HAP-1 (cell line): Measurements from ENCODE around the gene NEK11.
A peak's percentile ranks its signal among the peaks of the same experiment; 100 is the strongest.
"Not testable (repeated sequence)": the region's sequence is repeated elsewhere in the genome, so short reads cannot be mapped to it uniquely, and the experiment has no call there.

ENCODE experiments used
- DNase-seq, 2 experiments: peaks; one replicate each; pipeline ENCODE4 v3.0.0-alpha.2; 2016 to 2020; ENCODE audit warnings: low spot score in 2 of 2
- H3K27me3 ChIP-seq: fragments of 250-450 bp; sonication (Bioruptor Pico); 2 replicates; pipeline ENCODE4 v1.5.1; 2020; ENCODE audit warnings: low read depth, mild to moderate bottlenecking, moderate library complexity
- H3K36me3 ChIP-seq: fragments of 250-450 bp; sonication (Bioruptor Pico); replicated peaks from 2 replicates; pipeline ENCODE4 v1.5.1; 2020; ENCODE audit warnings: mild to moderate bottlenecking
- H3K4me1 ChIP-seq: fragments of 250-450 bp; sonication (Bioruptor Pico); 2 replicates; pipeline ENCODE4 v1.5.1; 2020; ENCODE audit warnings: mild to moderate bottlenecking
- H3K4me3 ChIP-seq: fragments of 250-450 bp; sonication (Bioruptor Pico); 2 replicates; pipeline ENCODE4 v1.5.1; 2020; ENCODE audit warnings: mild to moderate bottlenecking, moderate library complexity
- H3K9me3 ChIP-seq: fragments of 250-450 bp; sonication (Bioruptor Pico); 2 replicates; pipeline ENCODE4 v1.5.1; 2020; ENCODE audit warnings: mild to moderate bottlenecking, moderate library complexity
- in situ Hi-C: fragments of 300-500 bp; cut with MboI; formaldehyde crosslinking; loops from 3 replicates; pipeline ENCODE4 v1.14.3; 2020; ENCODE audit warnings: low sequenced_read_pairs, inconsistent platforms, mixed read lengths

NEK11 gene

DNA sequence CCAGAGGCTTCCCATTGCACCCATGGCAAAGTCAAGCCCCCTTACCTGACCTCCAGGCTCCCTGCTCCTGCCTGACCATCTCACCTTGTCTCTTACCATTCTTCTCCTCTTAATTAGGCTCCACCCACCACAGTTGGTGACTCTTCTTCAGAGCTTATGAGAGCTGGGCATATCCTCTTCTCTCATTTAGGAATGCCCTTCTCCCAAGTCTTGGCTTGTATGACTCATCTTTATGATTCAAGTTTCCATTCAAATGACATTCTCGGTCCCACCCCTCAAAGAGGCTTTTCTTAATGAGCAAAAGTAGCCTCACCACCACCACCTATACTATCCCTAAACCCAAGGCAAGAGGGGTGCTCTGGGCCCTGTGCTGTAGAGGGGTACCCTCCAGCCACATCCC is 299.6 kb downstream of the NEK11 start:
- in situ Hi-C loops = no loop called here

GRCh38 chr3:131328721-131329120 is 302.0 kb downstream of the NEK11 start:
- Histone ChIP-seq H3K27me3 (no peaks in the 10 kb centered on the region), H3K4me1 (no peaks in the 10 kb centered on the region), H3K9me3 (no peaks in the 10 kb centered on the region), H3K36me3 (no peaks in the 10 kb centered on the region), H3K4me3 (no peak overlapping the region)
- in situ Hi-C loops = no loop called here
- DNase-seq = no peak

More for the DNA sequence above, 299.6 kb downstream of the NEK11 start:
- Histone ChIP-seq H3K36me3 (no peaks in the 10 kb centered on the region), H3K4me1 (no peaks in the 10 kb centered on the region), H3K27me3 (no peaks in the 10 kb centered on the region), H3K4me3 (no peak overlapping the region), H3K9me3 (no peaks in the 10 kb centered on the region)
- no peak for DNase-seq

GRCh38 chr3:131329774-131330173 is 303.1 kb downstream of the NEK11 start:
- Histone ChIP-seq H3K4me1 (no peaks in the 10 kb centered on the region), H3K36me3 (no peaks in the 10 kb centered on the region), H3K9me3 (no peaks in the 10 kb centered on the region), H3K27me3 (no peaks in the 10 kb centered on the region), H3K4me3 (no peak overlapping the region)
- in situ Hi-C loops = no loop called here
- DNase-seq = no peak

- H3K4me1 ChIP-seq, H3K27me3 ChIP-seq, H3K4me3 ChIP-seq, H3K9me3 ChIP-seq, H3K36me3 ChIP-seq, in situ Hi-C loops: not testable (repeated sequence)
- peak in 1 of 2 experiments; percentile 22 for DNase-seq
Measured at GRCh38 chr3:131331456-131332085, 304.9 kb downstream of the NEK11 start.

- H3K4me3 ChIP-seq = no peak overlapping the region
- 0 out of 2 replicates have a peak, but pooled peaks cover under 1% of the 10 kb centered on the region for H3K9me3 ChIP-seq
- in situ Hi-C loops = no loop called here
- no peaks in the 10 kb centered on the region for H3K36me3 ChIP-seq
- no peaks in the 10 kb centered on the region for H3K4me1 ChIP-seq
- H3K27me3 ChIP-seq = peaks cover 13% of the 10 kb centered on the region
- DNase-seq = no peak
Measured at GRCh38 chr3:131338948-131339640, 312.4 kb downstream of the NEK11 start.

GRCh38 chr3:131341761-131342160 is 315.1 kb downstream of the NEK11 start:
- no peak overlapping the region for H3K4me3 ChIP-seq
- no peaks in the 10 kb centered on the region for H3K36me3 ChIP-seq
- H3K4me1 ChIP-seq = no peaks in the 10 kb centered on the region
- H3K27me3 ChIP-seq = peaks cover 13% of the 10 kb centered on the region
- H3K9me3 ChIP-seq = 0 out of 2 replicates have a peak, but pooled peaks cover 3% of the 10 kb centered on the region
- no peak for DNase-seq
- in situ Hi-C loops = no loop called here

GRCh38 chr3:131348911-131349310 is 322.2 kb downstream of the NEK11 start:
- Histone ChIP-seq H3K27me3 (no peaks in the 10 kb centered on the region), H3K9me3 (0 out of 2 replicates have a peak, but pooled peaks cover 3% of the 10 kb centered on the region), H3K36me3 (no peaks in the 10 kb centered on the region), H3K4me3 (no peak overlapping the region), H3K4me1 (no peaks in the 10 kb centered on the region)
- in situ Hi-C loops = no loop called here
- no peak for DNase-seq

DNA sequence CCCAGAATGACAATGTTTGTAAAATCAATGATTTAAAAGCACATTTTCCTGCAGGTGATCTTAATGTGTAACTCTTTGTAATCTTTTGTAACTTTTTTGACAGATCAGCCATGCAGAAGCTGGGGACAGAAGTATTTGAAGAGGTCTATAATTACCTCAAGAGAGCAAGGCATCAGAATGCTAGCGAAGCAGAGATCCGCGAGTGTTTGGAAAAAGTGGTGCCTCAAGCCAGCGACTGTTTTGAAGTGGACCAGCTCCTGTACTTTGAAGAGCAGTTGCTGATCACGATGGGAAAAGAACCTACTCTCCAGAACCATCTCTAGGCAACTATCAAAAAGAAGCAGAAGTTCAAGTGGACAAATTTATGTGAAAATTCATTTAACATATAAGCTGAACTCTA is 322.8 kb downstream of the NEK11 start:
- no peaks in the 10 kb centered on the region for H3K27me3 ChIP-seq
- H3K36me3 ChIP-seq = no peaks in the 10 kb centered on the region
- H3K4me3 ChIP-seq = no peak overlapping the region
- in situ Hi-C loops = no loop called here
- H3K9me3 ChIP-seq = no peaks in the 10 kb centered on the region
- no peak for DNase-seq
- H3K4me1 ChIP-seq = no peaks in the 10 kb centered on the region

DNA sequence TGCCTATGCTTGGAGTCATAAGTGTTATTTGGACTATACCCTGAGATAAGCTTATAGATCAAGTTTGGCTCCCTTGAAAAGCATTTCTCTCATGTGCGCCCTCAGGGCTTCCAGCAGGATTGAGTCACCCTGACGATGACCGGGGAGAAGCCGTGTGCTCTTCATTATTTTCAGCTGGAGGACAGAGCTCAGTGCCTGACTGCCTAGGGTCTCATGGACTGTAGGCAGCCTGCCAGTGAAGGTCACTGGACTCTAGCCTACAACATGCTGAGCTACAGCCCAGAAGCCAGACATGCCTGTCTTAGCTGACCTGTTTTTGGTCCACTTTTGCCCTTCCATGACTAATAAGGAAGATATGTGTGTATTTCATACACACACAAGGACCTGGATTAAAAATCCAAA is 323.3 kb downstream of the NEK11 start:
- Histone ChIP-seq H3K4me3 (no peak overlapping the region), H3K36me3 (no peaks in the 10 kb centered on the region), H3K27me3 (no peaks in the 10 kb centered on the region), H3K9me3 (no peaks in the 10 kb centered on the region), H3K4me1 (no peaks in the 10 kb centered on the region)
- in situ Hi-C loops = no loop called here
- DNase-seq = no peak

DNA sequence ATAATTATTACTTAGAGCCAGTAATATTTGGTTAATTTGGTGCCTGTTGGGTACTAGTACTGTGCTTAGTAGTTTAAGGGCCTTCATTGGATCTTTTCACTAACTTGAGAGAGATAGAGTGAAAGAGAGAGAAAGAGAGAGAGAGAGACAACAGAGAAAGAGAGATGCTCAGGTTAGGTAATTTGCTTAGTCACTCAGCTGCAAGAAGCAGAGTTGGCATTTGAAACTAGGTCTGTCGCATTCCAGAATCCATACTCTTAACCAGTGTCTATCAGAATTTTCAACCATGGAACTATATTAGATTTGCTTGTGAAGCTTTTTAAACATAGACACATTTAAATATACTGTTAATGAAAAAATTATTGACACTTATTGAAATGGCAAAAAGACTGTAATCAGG is 323.8 kb downstream of the NEK11 start:
- Histone ChIP-seq H3K4me1 (no peaks in the 10 kb centered on the region), H3K36me3 (no peaks in the 10 kb centered on the region), H3K9me3 (no peaks in the 10 kb centered on the region), H3K27me3 (no peaks in the 10 kb centered on the region), H3K4me3 (no peak overlapping the region)
- in situ Hi-C loops = no loop called here
- DNase-seq = no peak

DNA sequence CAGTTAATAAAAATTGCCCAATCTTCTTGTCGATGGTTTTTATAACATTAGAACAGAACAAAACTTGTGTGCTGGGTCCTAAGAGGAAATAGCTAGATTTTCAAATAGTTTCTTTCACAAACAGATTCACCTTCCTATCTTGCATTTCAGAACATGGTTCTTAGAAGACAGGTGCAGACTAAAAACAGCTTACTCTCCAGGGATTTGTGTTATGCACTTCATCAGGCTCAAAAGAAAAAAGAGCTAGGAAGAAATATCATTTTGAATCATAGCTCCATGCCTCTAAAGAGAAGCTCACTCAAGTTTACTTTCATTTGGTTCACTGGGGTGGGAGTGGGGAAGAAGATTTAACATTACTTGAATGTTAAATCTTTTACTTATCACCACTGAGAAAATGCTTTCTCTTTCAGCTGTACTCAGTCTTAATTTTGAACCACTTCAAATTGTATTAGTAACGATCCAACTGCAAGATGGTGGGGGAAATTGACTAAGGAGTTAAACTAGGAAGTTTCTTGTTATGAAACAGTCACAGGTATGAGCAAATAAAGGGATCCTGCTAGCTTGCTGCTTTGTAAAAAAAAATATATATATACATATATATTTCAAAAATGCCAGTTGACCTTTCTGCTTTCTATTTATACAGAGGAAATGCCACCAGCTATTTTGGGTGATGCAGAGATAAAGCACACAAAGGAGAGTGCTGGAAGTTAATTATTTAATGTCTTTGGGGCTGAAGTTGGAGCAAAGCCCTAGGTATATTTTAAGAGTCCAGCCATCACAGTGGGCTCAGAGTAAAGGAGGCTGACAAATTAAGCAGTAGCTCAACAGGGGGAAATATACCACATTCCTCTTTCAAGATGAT is 326.6 kb downstream of the NEK11 start:
- Histone ChIP-seq H3K27me3 (no peaks in the 10 kb centered on the region), H3K4me3 (no peak overlapping the region), H3K36me3 (no peaks in the 10 kb centered on the region), H3K4me1 (no peaks in the 10 kb centered on the region), H3K9me3 (no peaks in the 10 kb centered on the region)
- DNase-seq = no peak
- in situ Hi-C loops = no loop called here

GRCh38 chr3:131353986-131354385 is 327.3 kb downstream of the NEK11 start:
- DNase-seq = no peak
- no peaks in the 10 kb centered on the region for H3K9me3 ChIP-seq
- H3K27me3 ChIP-seq = no peaks in the 10 kb centered on the region
- H3K36me3 ChIP-seq = no peaks in the 10 kb centered on the region
- in situ Hi-C loops = no loop called here
- H3K4me1 ChIP-seq = no peaks in the 10 kb centered on the region
- no peak overlapping the region for H3K4me3 ChIP-seq

DNA sequence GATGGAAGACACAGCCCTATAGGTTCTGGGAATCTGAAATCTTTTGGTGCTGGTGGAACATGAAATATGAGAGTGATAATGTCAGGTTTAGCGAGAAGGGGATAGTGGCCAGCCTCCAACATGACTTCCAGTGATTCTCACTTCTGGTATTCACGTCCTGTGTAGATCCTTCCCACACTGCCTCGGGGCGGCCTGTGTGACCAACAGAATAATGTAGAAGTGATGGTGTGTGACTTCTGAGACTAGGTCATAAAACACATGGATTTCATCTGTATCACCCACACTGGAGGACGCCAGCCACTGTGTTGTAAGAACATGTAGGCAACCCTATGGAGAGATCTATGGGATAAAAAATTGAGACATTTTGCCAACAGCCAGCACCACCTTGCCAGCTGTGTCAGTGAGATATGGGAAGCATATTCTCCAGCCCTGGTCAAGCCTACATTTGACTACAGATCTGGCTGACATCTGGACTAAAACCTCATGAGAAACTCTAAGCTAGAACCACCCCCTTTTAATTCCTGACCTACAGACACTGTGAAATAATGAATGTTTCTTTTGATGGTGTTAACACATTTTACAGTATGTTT is 329.4 kb downstream of the NEK11 start:
- Histone ChIP-seq H3K36me3 (no peaks in the 10 kb centered on the region), H3K27me3 (no peaks in the 10 kb centered on the region), H3K4me3 (no peak overlapping the region), H3K9me3 (no peaks in the 10 kb centered on the region), H3K4me1 (no peaks in the 10 kb centered on the region)
- in situ Hi-C loops = no loop called here
- DNase-seq = no peak

- in situ Hi-C loops = no loop called here
- H3K4me3 ChIP-seq = no peak overlapping the region
- H3K36me3 ChIP-seq = no peaks in the 10 kb centered on the region
- H3K4me1 ChIP-seq = no peaks in the 10 kb centered on the region
- DNase-seq = no peak
- H3K9me3 ChIP-seq = no peaks in the 10 kb centered on the region
- H3K27me3 ChIP-seq = no peaks in the 10 kb centered on the region
Measured at GRCh38 chr3:131357275-131357674, 330.6 kb downstream of the NEK11 start.
